Astrocyte (in vitro differentiated cells and primary cell): ENCODE data around the gene GTF3C6. TPM values are rescaled to one million over a fixed set of nuclear protein-coding genes. Genes with fewer than 3 reads are reported as not detected.

Experiments
- DNase-seq: peaks from one replicate; pipeline ENCODE4 v3.0.0-alpha.2; 2010; ENCODE audit warnings: low read depth
- FAIRE-seq: peaks from 2 replicates; lab custom pipeline; 2011; peaks lifted over from hg19 to GRCh38; lab: Jason Lieb, UNC
- H2AFZ ChIP-seq: 2 replicates; pipeline ENCODE4 v1.6.0; 2012; ENCODE audit warnings: low read depth, low read length, inconsistent platforms
- H3K27ac ChIP-seq: 2 replicates; pipeline ENCODE4 v1.5.1; 2011; ENCODE audit warnings: low read depth, low read length, inconsistent platforms
- H3K27me3 ChIP-seq: 2 replicates; pipeline ENCODE4 v1.6.0; 2011; ENCODE audit warnings: low read length, inconsistent platforms; ENCODE audit not compliant: insufficient read depth
- H3K36me3 ChIP-seq: 2 replicates; pipeline ENCODE4 v1.5.1; 2011; ENCODE audit warnings: low read length, inconsistent platforms; ENCODE audit not compliant: insufficient read depth
- H3K4me1 ChIP-seq: 2 replicates; pipeline ENCODE4 v1.5.1; 2011; ENCODE audit warnings: low read length, inconsistent platforms; ENCODE audit not compliant: insufficient read depth
- H3K4me2 ChIP-seq: 2 replicates; pipeline ENCODE4 v1.6.0; 2012; ENCODE audit warnings: low read length, inconsistent platforms
- H3K4me3 ChIP-seq: 2 replicates; pipeline ENCODE4 v1.5.1; 2011; ENCODE audit warnings: low read depth, mild to moderate bottlenecking, low read length, inconsistent platforms; ENCODE audit not compliant: insufficient read depth
- H3K79me2 ChIP-seq: 2 replicates; pipeline ENCODE4 v1.6.0; 2012; ENCODE audit warnings: mild to moderate bottlenecking, low read length, inconsistent platforms; ENCODE audit not compliant: insufficient read depth
- H3K9ac ChIP-seq: 2 replicates; pipeline ENCODE4 v1.6.0; 2012; ENCODE audit warnings: mild to moderate bottlenecking, low read length, inconsistent platforms
- H3K9me3 ChIP-seq: 2 replicates; pipeline ENCODE4 v1.5.1; 2012; ENCODE audit warnings: low read depth, mild to moderate bottlenecking, low read length, inconsistent platforms; ENCODE audit not compliant: insufficient read depth
- H4K20me1 ChIP-seq: 2 replicates; pipeline ENCODE4 v1.6.0; 2012; ENCODE audit warnings: low read length, inconsistent platforms; ENCODE audit not compliant: insufficient read depth
- H3K27ac Mint-ChIP-seq: one replicate; pipeline ENCODE4 v1.8.0; 2021; ENCODE audit warnings: mild to moderate bottlenecking, mixed read lengths; ENCODE audit not compliant: unreplicated experiment
- H3K27me3 Mint-ChIP-seq: one replicate; pipeline ENCODE4 v1.8.0; 2021; ENCODE audit warnings: low read depth, mixed read lengths; ENCODE audit not compliant: unreplicated experiment
- H3K36me3 Mint-ChIP-seq: one replicate; pipeline ENCODE4 v1.8.0; 2021; ENCODE audit warnings: low read depth, mixed read lengths; ENCODE audit not compliant: unreplicated experiment
- H3K4me1 Mint-ChIP-seq: one replicate; pipeline ENCODE4 v1.8.0; 2021; ENCODE audit warnings: low read depth, mixed read lengths; ENCODE audit not compliant: unreplicated experiment
- H3K4me3 Mint-ChIP-seq: one replicate; pipeline ENCODE4 v1.8.0; 2021; ENCODE audit warnings: mild to moderate bottlenecking, moderate library complexity, mixed read lengths; ENCODE audit not compliant: unreplicated experiment
- H3K9me3 Mint-ChIP-seq: one replicate; pipeline ENCODE4 v1.8.0; 2021; ENCODE audit warnings: mild to moderate bottlenecking, mixed read lengths; ENCODE audit not compliant: unreplicated experiment
- CTCF ChIP-seq: IDR thresholded peaks from 2 replicates; pipeline ENCODE4 v1.5.1; 2011; ENCODE audit warnings: low read depth, mild to moderate bottlenecking, inconsistent platforms, low read length, moderate library complexity; ENCODE audit not compliant: insufficient read depth
- EZH2 ChIP-seq: IDR thresholded peaks from 2 replicates; pipeline ENCODE4 v1.6.1; 2012; ENCODE audit warnings: mild to moderate bottlenecking, low read length, inconsistent platforms; ENCODE audit not compliant: insufficient read depth
- total RNA-seq: library from RNA; stranded (reverse); gene quantifications from 2 replicates; pipeline ENCODE4 v1.2.1, GENCODE V29; 2021

The GTF3C6 gene
- total RNA-seq, 1 donor from 2014 or later = 116 TPM

- no peak overlapping the region for H3K27ac Mint-ChIP-seq
- H3K4me3 Mint-ChIP-seq = no peak overlapping the region
- H3K4me1 ChIP-seq = peaks cover 6% of the 10 kb centered on the region
- no peaks in the 10 kb centered on the region for H3K27me3 ChIP-seq
- no peak overlapping the region for H3K9ac ChIP-seq
- FAIRE-seq = no peak
- no peaks in the 10 kb centered on the region for H3K9me3 Mint-ChIP-seq
- H3K9me3 ChIP-seq = no peaks in the 10 kb centered on the region
- H3K36me3 ChIP-seq = no peaks in the 10 kb centered on the region
- no peak overlapping the region for H3K4me3 ChIP-seq
- H3K4me1 Mint-ChIP-seq = peaks cover 12% of the 10 kb centered on the region
- H3K36me3 Mint-ChIP-seq = no peaks in the 10 kb centered on the region
- TF ChIP-seq CTCF = no peak
- no peak for TF ChIP-seq EZH2
- H4K20me1 ChIP-seq = no peaks in the 10 kb centered on the region
- no peaks in the 10 kb centered on the region for H3K79me2 ChIP-seq
- H3K27me3 Mint-ChIP-seq = no peaks in the 10 kb centered on the region
- H3K4me2 ChIP-seq = no peak overlapping the region
- H3K27ac ChIP-seq = no peak overlapping the region
- DNase-seq = no peak
- H2AFZ ChIP-seq = no peak overlapping the region
These were observed 7.5 kb upstream of the GTF3C6 start for GRCh38 chr6:110951008-110951407.

GRCh38 chr6:110951986-110952794 lies 6.3 kb upstream of the GTF3C6 start:
- H2AFZ ChIP-seq = peak overlapping the region; percentile 12
- H3K36me3 Mint-ChIP-seq = no peaks in the 10 kb centered on the region
- H3K4me1 ChIP-seq = peaks cover 6% of the 10 kb centered on the region
- H3K27ac Mint-ChIP-seq = peak overlapping the region; percentile 76
- no peaks in the 10 kb centered on the region for H3K9me3 Mint-ChIP-seq
- DNase-seq = peak; percentile 32
- H3K9me3 ChIP-seq = no peaks in the 10 kb centered on the region
- no peak for FAIRE-seq
- H3K9ac ChIP-seq = no peak overlapping the region
- no peaks in the 10 kb centered on the region for H4K20me1 ChIP-seq
- H3K4me3 ChIP-seq = no peak overlapping the region
- H3K79me2 ChIP-seq = no peaks in the 10 kb centered on the region
- H3K27me3 ChIP-seq = no peaks in the 10 kb centered on the region
- H3K36me3 ChIP-seq = no peaks in the 10 kb centered on the region
- no peaks in the 10 kb centered on the region for H3K27me3 Mint-ChIP-seq
- peak overlapping the region; percentile 20 for H3K4me2 ChIP-seq
- no peak overlapping the region for H3K4me3 Mint-ChIP-seq
- H3K27ac ChIP-seq = no peak overlapping the region
- H3K4me1 Mint-ChIP-seq = peaks cover 12% of the 10 kb centered on the region
- TF ChIP-seq CTCF (no peak), EZH2 (no peak)
